K562 (cell line): ENCODE data around the gene ITGB5.

Source experiments
- CTCF ChIP-seq, 3 experiments: IDR thresholded peaks in 2 of 3; conservative IDR thresholded peaks in 1 of 3; 2 replicates each; pipeline ENCODE4 v1.5.1; 2011 to 2012; ENCODE audit warnings: low read length in 3 of 3, mild to moderate bottlenecking in 3 of 3, control low read depth in 2 of 3, improper control_type of control experiment in 1 of 3, inconsistent platforms in 1 of 3, low read depth in 1 of 3, mixed read lengths in 1 of 3, moderate library complexity in 1 of 3; ENCODE audit not compliant: insufficient read depth in 2 of 3
- NFIX ChIP-seq: fragments of 250-450 bp; sonication (Bioruptor Pico); IDR thresholded peaks from 2 replicates; pipeline ENCODE4 v1.4.0; 2020; ENCODE audit warnings: low read depth, mild to moderate bottlenecking, moderate library complexity
- NR2F6 ChIP-seq: fragments of 450-650 bp; formaldehyde crosslinking; IDR thresholded peaks from 2 replicates; pipeline ENCODE4 v1.4.0; 2020; ENCODE audit warnings: mild to moderate bottlenecking
- SRSF1 ChIP-seq: fragments of 200-400 bp; formaldehyde crosslinking; IDR thresholded peaks from 2 replicates; pipeline ENCODE4 v1.6.1; 2017; ENCODE audit warnings: mild to moderate bottlenecking, low read depth, low read length, moderate library complexity
- USF1 ChIP-seq: sonication (generic); formaldehyde crosslinking; IDR thresholded peaks from 2 replicates; pipeline ENCODE4 v1.9.0; 2022; ENCODE audit warnings: mild to moderate bottlenecking, missing genetic modification reagents

GRCh38 chr3:124759666-124760401 lies 127.3 kb downstream of the ITGB5 start:
- TF ChIP-seq USF1 (CRISPR knock-in tag) (no peak), CTCF (IDR thresholded peaks at IDR 0.05 in 2 of 3, conservative IDR thresholded peaks at IDR 0.05 in 1 of 3; ENCODE audit: insufficient read depth in 2 of 3, low read depth in 1 of 3, low read length in 3 of 3) (no peak), NFIX (CRISPR knock-in tag) (no peak), NR2F6 (CRISPR knock-in tag) (no peak), SRSF1 (no peak)
